ENCODE measurements around the gene MAGEC3. TPM values are rescaled to one million over a fixed set of nuclear protein-coding genes. Genes with fewer than 3 reads are reported as not detected.
"Not testable (repeated sequence)": the region's sequence is repeated elsewhere in the genome, so short reads cannot be mapped to it uniquely, and the experiment has no call there.

Gene MAGEC3
- total RNA-seq, 3 donors from 2014 or later, result not detected

- ATAC-seq (no peak), DNase-seq (no peak)
- intact Hi-C loops (cut with DNase I, micrococcal nuclease), result no loop called here
- TF ChIP-seq CTCF (IDR thresholded peaks at IDR 0.05), result no peak
- peaks cover 2% of the 10 kb centered on the region for H3K9me3 ChIP-seq
- H3K4me1 ChIP-seq (ENCODE audit: low read depth), result no peaks in the 10 kb centered on the region
- no peaks in the 10 kb centered on the region for H3K36me3 ChIP-seq (ENCODE audit: low read depth)
- no peak overlapping the region for H3K4me3 ChIP-seq
Measured at GRCh38 chrX:141832247-141832646, 5.9 kb upstream of the MAGEC3 start.

DNA sequence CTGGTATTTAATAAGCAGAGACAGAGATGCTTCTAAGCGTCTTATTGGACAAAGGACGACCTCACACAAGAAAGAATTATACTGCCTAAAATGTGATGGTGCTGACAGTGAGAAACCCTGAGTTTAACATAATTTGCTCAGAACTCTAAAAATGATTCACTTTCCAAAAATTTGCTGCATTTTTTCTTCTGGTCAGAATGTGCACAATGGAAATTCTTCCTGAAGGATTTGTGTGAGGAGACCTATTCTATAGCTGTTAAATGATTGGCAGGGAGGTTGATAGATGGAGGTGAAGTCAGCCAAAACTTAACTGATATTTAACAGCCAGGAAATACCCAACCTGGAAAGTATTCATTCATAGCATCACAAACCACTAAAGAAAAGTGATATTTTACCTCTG, 1.7 kb downstream of the MAGEC3 start:
- Histone ChIP-seq H3K4me1 (ENCODE audit: low read depth) (no peaks in the 10 kb centered on the region), H3K36me3 (ENCODE audit: low read depth) (no peaks in the 10 kb centered on the region), H3K9me3 (peaks cover 7% of the 10 kb centered on the region), H3K4me3 (no peak overlapping the region)
- DNase-seq (no peak), ATAC-seq (no peak)
- TF ChIP-seq CTCF (IDR thresholded peaks at IDR 0.05), result no peak
- intact Hi-C loops (cut with DNase I, micrococcal nuclease), result no loop called here

DNA sequence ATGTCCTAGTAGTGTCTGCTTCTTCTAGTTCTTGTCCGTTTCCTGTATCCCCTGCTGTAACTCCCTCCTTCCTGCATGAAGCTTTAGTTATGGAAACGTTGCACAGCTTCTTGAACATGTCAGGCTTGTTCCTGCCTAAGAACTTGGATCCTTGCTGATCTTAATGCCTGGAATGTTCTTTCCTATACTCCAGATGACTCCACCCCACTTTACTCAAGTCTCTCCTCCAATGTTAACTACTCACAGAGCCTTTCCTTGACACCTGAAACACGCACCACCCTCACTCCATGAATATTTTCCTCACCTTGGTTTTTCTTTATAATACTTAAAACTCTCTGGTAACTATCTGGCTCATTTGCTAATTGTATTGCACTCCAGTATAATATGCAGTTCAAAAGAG, 19.4 kb downstream of the MAGEC3 start:
- Histone ChIP-seq H3K36me3 (ENCODE audit: low read depth) (no peaks in the 10 kb centered on the region), H3K4me3 (no peak overlapping the region), H3K9me3 (peaks cover 1% of the 10 kb centered on the region), H3K4me1 (ENCODE audit: low read depth) (no peaks in the 10 kb centered on the region)
- ATAC-seq, result no peak
- no peak for TF ChIP-seq CTCF (IDR thresholded peaks at IDR 0.05)
- intact Hi-C loops (cut with DNase I, micrococcal nuclease), result no loop called here
- no peak for DNase-seq

- no peak overlapping the region for H3K4me3 ChIP-seq
- no peaks in the 10 kb centered on the region for H3K4me1 ChIP-seq (ENCODE audit: low read depth)
- no peaks in the 10 kb centered on the region for H3K36me3 ChIP-seq (ENCODE audit: low read depth)
- no peak for DNase-seq
- peaks cover 7% of the 10 kb centered on the region for H3K9me3 ChIP-seq
- ATAC-seq, result no peak
- TF ChIP-seq CTCF (IDR thresholded peaks at IDR 0.05), result no peak
- intact Hi-C loops (cut with DNase I, micrococcal nuclease), result no loop called here
Measured at GRCh38 chrX:141879616-141880015, 41.5 kb downstream of the MAGEC3 start.

- H3K4me3 ChIP-seq; H3K4me1 ChIP-seq (ENCODE audit: low read depth); intact Hi-C loops (cut with DNase I, micrococcal nuclease); DNase-seq; ATAC-seq; H3K9me3 ChIP-seq; H3K36me3 ChIP-seq (ENCODE audit: low read depth): not testable (repeated sequence)
Measured at GRCh38 chrX:141888811-141889210, 50.7 kb downstream of the MAGEC3 start.

DNA sequence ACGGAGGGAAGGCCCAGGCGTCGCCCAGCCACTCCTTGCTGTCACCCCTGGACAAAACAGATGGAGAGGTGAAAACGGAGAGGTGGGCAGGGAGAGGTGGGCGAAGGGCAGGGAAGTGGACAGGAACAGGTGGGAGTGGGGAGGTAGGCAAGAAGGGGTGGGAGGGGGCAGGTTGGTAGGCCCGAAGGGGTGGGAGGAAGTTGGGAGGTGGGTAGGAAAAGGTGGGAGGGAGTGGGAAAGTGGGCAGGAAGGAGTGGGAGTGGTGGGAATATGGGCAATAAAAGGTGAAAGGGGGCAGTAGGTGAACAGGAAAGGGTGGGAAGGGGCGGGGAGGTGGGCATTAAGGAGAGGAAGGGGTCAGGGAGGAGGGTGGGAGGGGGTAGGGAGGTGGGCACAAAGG, 56.6 kb downstream of the MAGEC3 start:
- intact Hi-C loops (cut with DNase I, micrococcal nuclease), result no loop called here
- Histone ChIP-seq H3K36me3 (ENCODE audit: low read depth) (no peaks in the 10 kb centered on the region), H3K9me3 (no peaks in the 10 kb centered on the region), H3K4me1 (ENCODE audit: low read depth) (no peaks in the 10 kb centered on the region), H3K4me3 (no peak overlapping the region)
- no peak for TF ChIP-seq CTCF (IDR thresholded peaks at IDR 0.05)
- DNase-seq (no peak), ATAC-seq (no peak)
